K562 treated with DMSO at 1 percent for 48 hours (cell line): ENCODE measurements around the gene RHO. TPM values are rescaled to one million over a fixed set of nuclear protein-coding genes. Genes with fewer than 3 reads are reported as not detected.

Experiments used
- total RNA-seq: library from RNA; unstranded; fragments of 300-600 nt; gene quantifications from 2 replicates; pipeline ENCODE4 v1.2.3, GENCODE V29; 2022; ENCODE audit warnings: low replicate concordance; ENCODE audit errors: extremely low read depth

The RHO gene
- total RNA-seq = not detected in 2 replicates

DNA sequence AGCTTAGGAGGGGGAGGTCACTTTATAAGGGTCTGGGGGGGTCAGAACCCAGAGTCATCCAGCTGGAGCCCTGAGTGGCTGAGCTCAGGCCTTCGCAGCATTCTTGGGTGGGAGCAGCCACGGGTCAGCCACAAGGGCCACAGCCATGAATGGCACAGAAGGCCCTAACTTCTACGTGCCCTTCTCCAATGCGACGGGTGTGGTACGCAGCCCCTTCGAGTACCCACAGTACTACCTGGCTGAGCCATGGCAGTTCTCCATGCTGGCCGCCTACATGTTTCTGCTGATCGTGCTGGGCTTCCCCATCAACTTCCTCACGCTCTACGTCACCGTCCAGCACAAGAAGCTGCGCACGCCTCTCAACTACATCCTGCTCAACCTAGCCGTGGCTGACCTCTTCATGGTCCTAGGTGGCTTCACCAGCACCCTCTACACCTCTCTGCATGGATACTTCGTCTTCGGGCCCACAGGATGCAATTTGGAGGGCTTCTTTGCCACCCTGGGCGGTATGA lies at the start of gene RHO:
TSS of gene RHO (plus strand) at position 51 of the 512 bp plus-strand sequence. CDS start at position 146, 95 bp downstream.

DNA sequence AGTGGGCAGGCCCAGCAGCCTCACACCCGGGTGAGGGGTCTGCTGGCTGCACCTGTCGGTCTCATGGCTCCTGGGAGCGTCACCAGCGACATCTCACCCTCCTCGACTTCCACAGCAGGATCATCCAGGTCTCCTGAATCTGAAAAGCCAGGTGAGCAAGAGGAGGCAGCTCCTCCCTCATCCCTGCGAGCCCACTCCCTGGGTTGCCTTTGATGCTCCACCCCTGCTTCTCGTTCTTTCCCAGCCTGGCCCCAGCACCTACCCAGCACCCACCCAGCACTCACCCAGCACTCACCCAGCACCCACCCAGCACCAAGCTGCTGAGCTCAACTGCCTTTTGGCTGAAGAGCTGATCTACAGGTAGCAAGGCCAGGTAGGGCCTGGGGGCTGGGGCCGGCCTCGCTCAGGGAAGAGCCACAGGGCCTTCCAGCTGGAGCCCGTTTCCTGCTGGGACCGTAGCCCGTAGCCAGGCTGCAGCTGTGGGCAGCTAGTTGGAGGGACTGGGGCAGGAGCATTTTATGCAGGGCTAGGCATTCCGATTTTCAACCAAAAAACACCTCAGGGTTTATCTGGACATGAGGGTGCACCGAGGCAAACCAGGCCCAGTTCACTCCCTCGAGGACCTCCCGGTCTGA lies 14.8 kb downstream of the RHO start, which contains the start of gene H1-8:
TSS of gene H1-8 (plus strand) at position 20 of the 635 bp plus-strand sequence. CDS start at position 64, 44 bp downstream.

Other genes with a start within 250 kb of the RHO start
- gene HMCES, start 249.8 kb upstream of the RHO start, total RNA-seq = not detected in 2 replicates
- not detected in 2 replicates for gene EFCAB12, start 100.0 kb upstream of the RHO start, total RNA-seq
- gene MBD4, start 88.7 kb upstream of the RHO start, total RNA-seq = not detected in 2 replicates
- not detected in 2 replicates for gene IFT122, start 88.4 kb upstream of the RHO start, total RNA-seq
- gene H1-8, start 14.5 kb downstream of the RHO start, total RNA-seq = not detected in 2 replicates
- gene PLXND1, start 78.0 kb downstream of the RHO start, total RNA-seq = not detected in 2 replicates